Occipital lobe (tissue), 3 donors: ENCODE results near the gene HMGN4. TPM values are rescaled to one million over a fixed set of nuclear protein-coding genes. Genes with fewer than 3 reads are reported as not detected.

Experiments used
- DNase-seq: peaks from one replicate; lab custom pipeline; 2025; lab: John Stamatoyannopoulos, UW
- small RNA-seq: library from RNA; depleted of rRNA; stranded (forward); fragments of <200 nt; gene quantifications from one replicate; pipeline ENCODE3, GENCODE V24; 2014
- total RNA-seq: library from RNA; depleted of rRNA; stranded (reverse); fragments of >200 nt; gene quantifications from one replicate; pipeline ENCODE4 v1.2.3, GENCODE V29; 2014

Gene HMGN4
- total RNA-seq, 1 donor from 2014 or later: 65.8 TPM

GRCh38 chr6:26577720-26578072, 39.5 kb downstream of the HMGN4 start:
- no peak for DNase-seq

- DNase-seq: no peak
Measured at GRCh38 chr6:26578279-26578678, 40.1 kb downstream of the HMGN4 start.

GRCh38 chr6:26578741-26579140, 40.6 kb downstream of the HMGN4 start:
- DNase-seq: no peak

- no peak for DNase-seq
Measured at GRCh38 chr6:26581164-26581915, 43.2 kb downstream of the HMGN4 start.

- no peak for DNase-seq
Measured at GRCh38 chr6:26588965-26589364, 50.8 kb downstream of the HMGN4 start.

GRCh38 chr6:26592649-26593048, 54.5 kb downstream of the HMGN4 start:
- DNase-seq: no peak

GRCh38 chr6:26593278-26594130, 55.3 kb downstream of the HMGN4 start:
- DNase-seq: no peak

GRCh38 chr6:26594131-26594498, 55.9 kb downstream of the HMGN4 start:
- DNase-seq: no peak

- no peak for DNase-seq
Measured at GRCh38 chr6:26594730-26595632, 56.8 kb downstream of the HMGN4 start.

GRCh38 chr6:26595669-26596269, 57.6 kb downstream of the HMGN4 start:
- DNase-seq: peak; percentile 71

Small RNAs within 50 kb of the gene (small RNA-seq; reads per million reads assigned to genes)
- gene RNU6-502P: not detected

Other genes starting within 250 kb of the HMGN4 start
- 2.3 TPM for gene BTN3A2, start 173.2 kb upstream of the HMGN4 start, total RNA-seq
- gene BTN2A2, start 155.3 kb upstream of the HMGN4 start, total RNA-seq: 4.2 TPM
- gene BTN3A1, start 136.1 kb upstream of the HMGN4 start, total RNA-seq: 17.5 TPM
- gene BTN3A3, start 97.9 kb upstream of the HMGN4 start, total RNA-seq: 2.8 TPM
- 13.1 TPM for gene BTN2A1, start 80.4 kb upstream of the HMGN4 start, total RNA-seq
- gene BTN1A1, start 38.1 kb upstream of the HMGN4 start, total RNA-seq: not detected
- 10.9 TPM for gene ABT1, start 58.6 kb downstream of the HMGN4 start, total RNA-seq
- gene ZNF322, start 121.4 kb downstream of the HMGN4 start, total RNA-seq: 46.5 TPM